ENCODE measurements around the gene PIH1D1. TPM values are rescaled to one million over a fixed set of nuclear protein-coding genes. Genes with fewer than 3 reads are reported as not detected.
A peak's percentile ranks its signal among the peaks of the same experiment; 100 is the strongest.

Gene PIH1D1
- total RNA-seq, 1 donor from 2014 or later = 138 TPM

GRCh38 chr19:49423985-49424303, 27.7 kb downstream of the PIH1D1 start:
- Mint-ChIP-seq H3K9me3 (no peaks in the 10 kb centered on the region), H3K27me3 (ENCODE audit: low read depth) (peaks cover 86% of the 10 kb centered on the region), H3K27ac (no peak overlapping the region), H3K4me1 (ENCODE audit: low read depth) (peaks cover 37% of the 10 kb centered on the region), H3K4me3 (ENCODE audit: low read depth) (peak overlapping the region; percentile 19), H3K36me3 (ENCODE audit: low read depth) (no peaks in the 10 kb centered on the region)
- intact Hi-C loops (cut with micrococcal nuclease) = no loop called here
- no peak for DNase-seq (ENCODE audit: low spot score)

GRCh38 chr19:49423071-49423984, 28.3 kb downstream of the PIH1D1 start, which contains the start of gene PTH2:
Gene PTH2, minus strand, starts transcription at chr19:49423441. Its CDS starts 102 bp downstream, at chr19:49423339.
- peaks cover 37% of the 10 kb centered on the region for H3K4me1 Mint-ChIP-seq (ENCODE audit: low read depth)
- no peaks in the 10 kb centered on the region for H3K9me3 Mint-ChIP-seq
- peaks cover 87% of the 10 kb centered on the region for H3K27me3 Mint-ChIP-seq (ENCODE audit: low read depth)
- intact Hi-C loops (cut with micrococcal nuclease) = no loop called here
- H3K36me3 Mint-ChIP-seq (ENCODE audit: low read depth) = no peaks in the 10 kb centered on the region
- peak within 1 kb of the TSS; percentile 72 for H3K4me3 Mint-ChIP-seq (ENCODE audit: low read depth)
- no peak within 1 kb of the TSS for H3K27ac Mint-ChIP-seq
- no peak for DNase-seq (ENCODE audit: low spot score)

GRCh38 chr19:49422407-49423070, 29.1 kb downstream of the PIH1D1 start:
- intact Hi-C loops (cut with micrococcal nuclease) = no loop called here
- H3K27ac Mint-ChIP-seq = no peak overlapping the region
- DNase-seq (ENCODE audit: low spot score) = peak; percentile 68
- no peaks in the 10 kb centered on the region for H3K9me3 Mint-ChIP-seq
- H3K4me1 Mint-ChIP-seq (ENCODE audit: low read depth) = peaks cover 33% of the 10 kb centered on the region
- no peaks in the 10 kb centered on the region for H3K36me3 Mint-ChIP-seq (ENCODE audit: low read depth)
- peak overlapping the region; percentile 72 for H3K4me3 Mint-ChIP-seq (ENCODE audit: low read depth)
- peaks cover 86% of the 10 kb centered on the region for H3K27me3 Mint-ChIP-seq (ENCODE audit: low read depth)

- Mint-ChIP-seq H3K27me3 (ENCODE audit: low read depth) (peaks cover 82% of the 10 kb centered on the region), H3K9me3 (no peaks in the 10 kb centered on the region), H3K4me3 (ENCODE audit: low read depth) (peak overlapping the region; percentile 57), H3K36me3 (ENCODE audit: low read depth) (no peaks in the 10 kb centered on the region), H3K27ac (no peak overlapping the region), H3K4me1 (ENCODE audit: low read depth) (peaks cover 28% of the 10 kb centered on the region)
- intact Hi-C loops (cut with micrococcal nuclease) = no loop called here
- no peak for DNase-seq (ENCODE audit: low spot score)
Measured at GRCh38 chr19:49421878-49422202, 29.8 kb downstream of the PIH1D1 start.

GRCh38 chr19:49421039-49421877, 30.4 kb downstream of the PIH1D1 start:
- Mint-ChIP-seq H3K4me1 (ENCODE audit: low read depth) (peaks cover 22% of the 10 kb centered on the region), H3K36me3 (ENCODE audit: low read depth) (no peaks in the 10 kb centered on the region), H3K27ac (no peak overlapping the region), H3K9me3 (no peaks in the 10 kb centered on the region), H3K27me3 (ENCODE audit: low read depth) (peaks cover 77% of the 10 kb centered on the region), H3K4me3 (ENCODE audit: low read depth) (peak overlapping the region; percentile 57)
- intact Hi-C loops (cut with micrococcal nuclease) = no loop called here
- DNase-seq (ENCODE audit: low spot score) = peak; percentile 48

- H3K4me1 Mint-ChIP-seq (ENCODE audit: low read depth) = peaks cover 25% of the 10 kb centered on the region
- DNase-seq (ENCODE audit: low spot score) = no peak
- intact Hi-C loops (cut with micrococcal nuclease) = no loop called here
- H3K36me3 Mint-ChIP-seq (ENCODE audit: low read depth) = no peaks in the 10 kb centered on the region
- H3K9me3 Mint-ChIP-seq = no peaks in the 10 kb centered on the region
- no peak overlapping the region for H3K27ac Mint-ChIP-seq
- H3K4me3 Mint-ChIP-seq (ENCODE audit: low read depth) = peak overlapping the region; percentile 30
- peaks cover 69% of the 10 kb centered on the region for H3K27me3 Mint-ChIP-seq (ENCODE audit: low read depth)
Measured at GRCh38 chr19:49420227-49420626, 31.4 kb downstream of the PIH1D1 start.

- H3K4me3 Mint-ChIP-seq (ENCODE audit: low read depth) = no peak overlapping the region
- DNase-seq (ENCODE audit: low spot score) = no peak
- no peak overlapping the region for H3K27ac Mint-ChIP-seq
- no peaks in the 10 kb centered on the region for H3K36me3 Mint-ChIP-seq (ENCODE audit: low read depth)
- intact Hi-C loops (cut with micrococcal nuclease) = no loop called here
- H3K9me3 Mint-ChIP-seq = no peaks in the 10 kb centered on the region
- H3K27me3 Mint-ChIP-seq (ENCODE audit: low read depth) = peaks cover 60% of the 10 kb centered on the region
- peaks cover 25% of the 10 kb centered on the region for H3K4me1 Mint-ChIP-seq (ENCODE audit: low read depth)
Measured at GRCh38 chr19:49419173-49419572, 32.4 kb downstream of the PIH1D1 start.

- Mint-ChIP-seq H3K36me3 (ENCODE audit: low read depth) (no peaks in the 10 kb centered on the region), H3K4me1 (ENCODE audit: low read depth) (peaks cover 19% of the 10 kb centered on the region), H3K4me3 (ENCODE audit: low read depth) (no peak overlapping the region), H3K27me3 (ENCODE audit: low read depth) (peaks cover 55% of the 10 kb centered on the region), H3K27ac (no peak overlapping the region), H3K9me3 (no peaks in the 10 kb centered on the region)
- intact Hi-C loops (cut with micrococcal nuclease) = no loop called here
- DNase-seq (ENCODE audit: low spot score) = no peak
Measured at GRCh38 chr19:49418511-49418910, 33.1 kb downstream of the PIH1D1 start.

GRCh38 chr19:49417088-49417487, 34.5 kb downstream of the PIH1D1 start:
- intact Hi-C loops (cut with micrococcal nuclease) = no loop called here
- DNase-seq (ENCODE audit: low spot score) = no peak
- Mint-ChIP-seq H3K27ac (no peak overlapping the region), H3K4me3 (ENCODE audit: low read depth) (no peak overlapping the region), H3K27me3 (ENCODE audit: low read depth) (peaks cover 46% of the 10 kb centered on the region), H3K36me3 (ENCODE audit: low read depth) (no peaks in the 10 kb centered on the region), H3K4me1 (ENCODE audit: low read depth) (peaks cover 14% of the 10 kb centered on the region), H3K9me3 (no peaks in the 10 kb centered on the region)

GRCh38 chr19:49415810-49416200, 35.8 kb downstream of the PIH1D1 start:
- no peak for DNase-seq (ENCODE audit: low spot score)
- H3K4me3 Mint-ChIP-seq (ENCODE audit: low read depth) = no peak overlapping the region
- no peaks in the 10 kb centered on the region for H3K9me3 Mint-ChIP-seq
- no peak overlapping the region for H3K27ac Mint-ChIP-seq
- H3K27me3 Mint-ChIP-seq (ENCODE audit: low read depth) = peaks cover 34% of the 10 kb centered on the region
- intact Hi-C loops (cut with micrococcal nuclease) = no loop called here
- H3K4me1 Mint-ChIP-seq (ENCODE audit: low read depth) = peaks cover 18% of the 10 kb centered on the region
- H3K36me3 Mint-ChIP-seq (ENCODE audit: low read depth) = no peaks in the 10 kb centered on the region

- H3K9me3 Mint-ChIP-seq = no peaks in the 10 kb centered on the region
- no peaks in the 10 kb centered on the region for H3K36me3 Mint-ChIP-seq (ENCODE audit: low read depth)
- no peak for DNase-seq (ENCODE audit: low spot score)
- peaks cover 28% of the 10 kb centered on the region for H3K27me3 Mint-ChIP-seq (ENCODE audit: low read depth)
- intact Hi-C loops (cut with micrococcal nuclease) = no loop called here
- peaks cover 19% of the 10 kb centered on the region for H3K4me1 Mint-ChIP-seq (ENCODE audit: low read depth)
- no peak overlapping the region for H3K27ac Mint-ChIP-seq
- H3K4me3 Mint-ChIP-seq (ENCODE audit: low read depth) = no peak overlapping the region
Measured at GRCh38 chr19:49415102-49415809, 36.4 kb downstream of the PIH1D1 start.

- Mint-ChIP-seq H3K27ac (no peak overlapping the region), H3K4me3 (ENCODE audit: low read depth) (no peak overlapping the region), H3K27me3 (ENCODE audit: low read depth) (peaks cover 18% of the 10 kb centered on the region), H3K36me3 (ENCODE audit: low read depth) (no peaks in the 10 kb centered on the region), H3K4me1 (ENCODE audit: low read depth) (peaks cover 29% of the 10 kb centered on the region), H3K9me3 (no peaks in the 10 kb centered on the region)
- DNase-seq (ENCODE audit: low spot score) = no peak
- intact Hi-C loops (cut with micrococcal nuclease) = no loop called here
Measured at GRCh38 chr19:49414256-49414655, 37.4 kb downstream of the PIH1D1 start.

All from activated T-helper 2 cell treated with anti-CD3 and anti-CD28 coated beads, Interferon-gamma antibody, Interleukin-2, Interleukin-4, amounts not matched to agents 10 μg/mL and 5 μg/mL and 100 μg/mL, durations not matched to agents 14 hours and 24 hours and 36 hours (primary cell).